K562 (cell line): Measurements from ENCODE around the gene BMP10. TPM values are rescaled to one million over a fixed set of nuclear protein-coding genes. Genes with fewer than 3 reads are reported as not detected.
A peak's percentile ranks its signal among the peaks of the same experiment; 100 is the strongest.

Experiments used
- CBFA2T3 ChIP-seq: fragments of 450-650 bp; IDR thresholded peaks from 2 replicates; pipeline ENCODE4 v1.6.1; 2017
- DPF2 ChIP-seq: fragments of 450-650 bp; IDR thresholded peaks from 2 replicates; pipeline ENCODE4 v1.6.1; 2016
- GATA2 ChIP-seq: sonication (generic); formaldehyde crosslinking; IDR thresholded peaks from 2 replicates; pipeline ENCODE4 v1.4.0; 2020; ENCODE audit warnings: mild to moderate bottlenecking, missing genetic modification reagents
- HBP1 ChIP-seq: fragments of 450-650 bp; formaldehyde crosslinking; IDR thresholded peaks from 2 replicates; pipeline ENCODE4 v1.4.0; 2022; ENCODE audit warnings: missing genetic modification characterization
- HES1 ChIP-seq: fragments of 450-650 bp; IDR thresholded peaks from 2 replicates; pipeline ENCODE4 v1.6.1; 2016; ENCODE audit warnings: low read depth, mild to moderate bottlenecking, moderate library complexity
- HMGN3 ChIP-seq: IDR thresholded peaks from 2 replicates; pipeline ENCODE4 v1.6.1; 2011; ENCODE audit warnings: borderline replicate concordance, low read depth, mild to moderate bottlenecking, mixed read lengths, low read length; ENCODE audit not compliant: insufficient read length; ENCODE audit errors: extremely low read depth
- KAT8 ChIP-seq: fragments of 450-650 bp; IDR thresholded peaks from 2 replicates; pipeline ENCODE4 v1.6.1; 2016; ENCODE audit warnings: low read depth, mild to moderate bottlenecking
- KDM1A ChIP-seq, 2 experiments: fragments of 450-650 bp; IDR thresholded peaks; 2 replicates each; pipeline ENCODE4 v1.6.1; 2016; ENCODE audit warnings: mild to moderate bottlenecking in 2 of 2
- MTF1 ChIP-seq: fragments of 250-450 bp; sonication (Bioruptor Pico); IDR thresholded peaks from 2 replicates; pipeline ENCODE4 v1.9.0; 2021; ENCODE audit warnings: moderate library complexity, mild to moderate bottlenecking, inconsistent platforms, borderline replicate concordance
- MYBL2 ChIP-seq, 2 experiments: fragments of 450-650 bp in 1 of 2; sonication (generic) in 1 of 2; formaldehyde crosslinking in 1 of 2; IDR thresholded peaks; 2 replicates each; pipeline versions ENCODE4 v1.6.1 to v1.8.1; 2017 to 2022; ENCODE audit warnings: borderline replicate concordance in 1 of 2, inconsistent platforms in 1 of 2, low read depth in 1 of 2, mild to moderate bottlenecking in 1 of 2, missing genetic modification reagents in 1 of 2, moderate library complexity in 1 of 2
- NRF1 ChIP-seq, 2 experiments: fragments of 450-650 bp; IDR thresholded peaks in 1 of 2; conservative IDR thresholded peaks in 1 of 2; 2 replicates each; pipeline ENCODE4 v1.6.1; 2014; ENCODE audit warnings: mild to moderate bottlenecking in 2 of 2
- PHB2 ChIP-seq: fragments of 450-650 bp; IDR thresholded peaks from 2 replicates; pipeline ENCODE4 v1.6.1; 2017; ENCODE audit warnings: low read depth
- SMAD1 ChIP-seq: fragments of 150-350 bp; IDR thresholded peaks from 2 replicates; pipeline ENCODE4 v1.6.1; 2014; ENCODE audit warnings: low read length, low read depth; ENCODE audit not compliant: partially characterized antibody
- SPI1 ChIP-seq: IDR thresholded peaks from 2 replicates; pipeline ENCODE4 v1.6.1; 2011; ENCODE audit warnings: low read depth, low read length, control low read depth, borderline replicate concordance
- TEAD1 ChIP-seq, 2 experiments: fragments of 450-650 bp in 1 of 2; sonication (generic) in 1 of 2; formaldehyde crosslinking; IDR thresholded peaks; 2 replicates each; pipeline versions ENCODE4 v1.4.0 to v1.8.0; 2020 to 2022; ENCODE audit warnings: mild to moderate bottlenecking in 2 of 2, missing genetic modification reagents in 1 of 2
- TEAD2 ChIP-seq: fragments of 450-650 bp; IDR thresholded peaks from 2 replicates; pipeline ENCODE4 v1.6.1; 2016; ENCODE audit warnings: missing genetic modification characterization, control low read depth, missing compliant biosample characterization
- TEAD4 ChIP-seq, 2 experiments: sonication (generic) in 1 of 2; formaldehyde crosslinking in 1 of 2; IDR thresholded peaks; 2 replicates each; pipeline versions ENCODE4 v1.6.1 to v1.8.0; 2012 to 2022; ENCODE audit warnings: borderline replicate concordance in 1 of 2, inconsistent platforms in 1 of 2, low read length in 1 of 2, mild to moderate bottlenecking in 1 of 2, missing genetic modification reagents in 1 of 2
- ZBTB34 ChIP-seq: fragments of 250-450 bp; sonication (Bioruptor Pico); IDR thresholded peaks from 2 replicates; pipeline ENCODE4 v1.8.0; 2021; ENCODE audit warnings: mild to moderate bottlenecking, moderate library complexity
- ZBTB9 ChIP-seq: fragments of 450-650 bp; formaldehyde crosslinking; IDR thresholded peaks from 2 replicates; pipeline ENCODE4 v1.4.0; 2020; ENCODE audit warnings: mild to moderate bottlenecking, moderate library complexity
- ZNF143 ChIP-seq: sonication (generic); formaldehyde crosslinking; IDR thresholded peaks from 2 replicates; pipeline ENCODE4 v1.9.0; 2022; ENCODE audit warnings: mild to moderate bottlenecking, missing genetic modification reagents
- ZNF239 ChIP-seq: fragments of 250-450 bp; sonication (Bioruptor Pico); IDR thresholded peaks from 2 replicates; pipeline ENCODE4 v1.4.0; 2020; ENCODE audit warnings: mild to moderate bottlenecking
- ZNF24 ChIP-seq: fragments of 450-650 bp; IDR thresholded peaks from 2 replicates; pipeline ENCODE4 v1.6.1; 2016
- ZNF766 ChIP-seq: fragments of 200-800 bp; sonication (Bioruptor generic); conservative IDR thresholded peaks from 2 replicates; pipeline ENCODE4 v1.6.1; 2016; ENCODE audit warnings: missing genetic modification characterization, missing compliant biosample characterization
- ZNF77 ChIP-seq: fragments of 250-450 bp; sonication (Bioruptor Pico); IDR thresholded peaks from 2 replicates; pipeline ENCODE4 v1.5.0; 2020
- polyA plus RNA-seq, 8 experiments: library from polyadenylated mRNA; depleted of rRNA in 4 of 8; stranded (reverse) in 5 of 8; unstranded in 3 of 8; fragments of >200 nt; fragmentation: Nextera tagmentation in 2 of 8; fragmentation: Illumina TruSeq in 1 of 8; extraction: Ambion mirVana in 2 of 8; extraction: Trizol in 1 of 8; gene quantifications; 2 replicates each; pipeline versions ENCODE4 v1.2.1 to v1.2.3, GENCODE V29; 2011 to 2014; ENCODE audit warnings: inconsistent platforms in 1 of 8, missing spikeins in 1 of 8
- total RNA-seq, 7 experiments: library from RNA; depleted of rRNA in 6 of 7; stranded (reverse); fragments of >200 nt in 6 of 7; fragmentation: Illumina TruSeq in 2 of 7; extraction: Trizol in 2 of 7; gene quantifications; 2 replicates each; pipeline versions ENCODE4 v1.2.1 to v1.2.3, GENCODE V29; 2011 to 2021; ENCODE audit warnings: low replicate concordance in 1 of 7

Gene BMP10
- total and polyA plus RNA-seq, 9 of the 15 experiments (the other 6 are each of a cell fraction or from before 2014, with no cell fraction given), result 0.11 to 0.91 (median 0.43) TPM

GRCh38 chr2:68889500-68889899 is 18.3 kb upstream of the BMP10 start (continued):
- TF ChIP-seq ZBTB9 (CRISPR knock-in tag) (peak; percentile 94), ZNF766 (CRISPR knock-in tag) (peak; percentile 69; the same call in 1 of the 2 replicates), KAT8 (no peak), MTF1 (CRISPR knock-in tag) (no peak), GATA2 (0 out of 2 replicates have a peak, but pooled peaks have one; percentile 48), NRF1 (conservative IDR thresholded peaks at IDR 0.05 in 1 of 2, IDR thresholded peaks at IDR 0.05 in 1 of 2) (peak; percentile 39 to 52; a peak in 2 of 4 replicates), TEAD1 (CRISPR knock-in tag; IDR thresholded peaks at IDR 0.05) (peak; percentile 87 to 98; a peak in 3 of 4 replicates), ZBTB34 (CRISPR knock-in tag) (no peak), ZNF143 (CRISPR knock-in tag) (no peak), MYBL2 (IDR thresholded peaks at IDR 0.05; ENCODE audit: low read depth) (no peak), MYBL2 (CRISPR knock-in tag; IDR thresholded peaks at IDR 0.05; ENCODE audit: borderline replicate concordance) (no peak), TEAD2 (tag) (peak; percentile 59; the same call in 1 of the 2 replicates), TEAD4 (IDR thresholded peaks at IDR 0.05; ENCODE audit: low read length) (peak; percentile 77), TEAD4 (CRISPR knock-in tag; IDR thresholded peaks at IDR 0.05; ENCODE audit: borderline replicate concordance) (no peak), DPF2 (peak; percentile 26; the same call in 1 of the 2 replicates), HBP1 (no peak), HES1 (peak; percentile 84), SMAD1 (no peak), ZNF239 (CRISPR knock-in tag) (no peak), HMGN3 (no peak), ZNF24 (peak; percentile 25; the same call in 1 of the 2 replicates), CBFA2T3 (0 out of 2 replicates have a peak, but pooled peaks have one; percentile 8), PHB2 (no peak), ZNF77 (no peak), SPI1 (peak; percentile 47; the same call in 1 of the 2 replicates), KDM1A (IDR thresholded peaks at IDR 0.05) (no peak)
